Transverse colon (tissue), 4 donors: ENCODE data around the gene SNRPE.

Source experiments
- CTCF ChIP-seq, 5 experiments: fragments of 200-600 bp in 3 of 5; fragments of 450-650 bp in 2 of 5; sonication (generic) in 3 of 5; IDR thresholded peaks; 1 replicate in 2 of 5; 2 replicates in 3 of 5; pipeline ENCODE4 v1.5.1; 2016 to 2017; ENCODE audit warnings: antibody characterized with exemption in 5 of 5, inconsistent platforms in 3 of 5, mild to moderate bottlenecking in 2 of 5, moderate library complexity in 1 of 5
- EP300 ChIP-seq: sonication (generic); formaldehyde crosslinking; IDR thresholded peaks from one replicate; pipeline ENCODE4 v1.6.1; 2017; ENCODE audit warnings: antibody characterized with exemption, low read depth
- POLR2A ChIP-seq: fragments of 450-650 bp; IDR thresholded peaks from one replicate; pipeline ENCODE4 v1.6.1; 2016; ENCODE audit warnings: antibody characterized with exemption, mild to moderate bottlenecking, moderate library complexity
- POLR2AphosphoS5 ChIP-seq, 3 donors: sonication (generic); formaldehyde crosslinking; IDR thresholded peaks; one replicate each; pipeline ENCODE4 v1.6.1; 2016; ENCODE audit warnings: antibody characterized with exemption in 3 of 3

GRCh38 chr1:203901581-203901980 lies 40.2 kb downstream of the SNRPE start:
- no peak for TF ChIP-seq CTCF (IDR thresholded peaks at IDR 0.05)
- no peak for TF ChIP-seq POLR2A
- no peak for TF ChIP-seq EP300
- no peak for TF ChIP-seq POLR2AphosphoS5 (IDR thresholded peaks at IDR 0.05)
